Measurements from ENCODE around the gene USP12. TPM values are rescaled to one million over a fixed set of nuclear protein-coding genes. Genes with fewer than 3 reads are reported as not detected.
A peak's percentile ranks its signal among the peaks of the same experiment; 100 is the strongest.

USP12 gene
- total and polyA plus RNA-seq, 3 experiments from 2014 or later, result 14.5 to 73.2 (median 72.1) TPM

DNA sequence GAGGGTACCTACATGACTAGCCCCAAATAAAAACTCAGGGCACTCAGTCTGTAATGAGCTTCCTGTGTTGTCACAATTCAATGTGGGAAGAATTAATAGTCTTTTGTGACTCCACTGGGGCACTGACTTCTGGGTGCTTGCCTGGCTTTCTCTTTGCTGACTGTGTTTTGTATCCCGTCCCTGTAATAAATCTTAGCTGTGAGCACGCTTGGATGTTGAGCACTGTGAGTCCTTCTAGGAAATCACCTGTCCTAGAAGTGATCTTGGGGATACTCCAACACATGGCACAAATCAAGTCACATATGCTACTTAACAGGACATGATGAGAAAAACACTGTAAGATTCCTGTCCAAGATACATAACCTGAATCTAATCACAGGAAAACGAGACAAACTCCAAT lies 83.0 kb downstream of the USP12 start:
- H3K27ac Mint-ChIP-seq, result no peak overlapping the region
- POLR2A ChIA-PET, result no interaction called here

DNA sequence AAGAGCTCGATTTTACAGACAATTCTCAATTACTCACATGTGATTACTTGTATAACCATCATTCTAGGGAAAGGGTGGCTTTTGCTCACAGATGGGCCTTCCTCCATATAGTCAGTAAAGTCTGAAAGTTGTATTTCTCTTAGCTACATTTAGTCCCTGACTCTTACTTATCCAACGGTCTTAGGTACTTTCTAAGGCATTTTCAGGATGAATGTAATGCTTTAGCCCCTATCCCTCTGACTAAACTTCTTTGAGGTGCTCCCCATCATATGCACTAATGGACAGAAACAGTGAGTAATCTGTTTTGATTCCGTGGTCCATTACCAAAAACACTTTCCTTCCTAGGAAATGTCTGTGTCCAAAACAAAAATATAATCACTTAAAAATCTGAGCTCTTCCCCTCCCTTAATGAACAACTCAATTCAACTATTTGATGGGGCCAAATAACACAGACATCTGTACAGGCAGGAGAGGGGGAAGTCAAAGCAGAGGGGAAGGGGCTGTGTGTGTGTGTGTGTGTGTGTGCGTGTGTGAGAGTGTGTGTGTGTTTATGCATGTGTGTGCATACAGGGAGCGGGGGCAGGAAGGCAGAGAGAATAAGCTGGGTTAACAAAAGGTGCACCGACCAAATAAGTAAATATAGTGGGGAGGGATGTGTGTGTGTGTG lies 84.9 kb downstream of the USP12 start:
- H3K27me3 Mint-ChIP-seq, result no peaks in the 10 kb centered on the region
- peaks cover 6% of the 10 kb centered on the region for H3K36me3 ChIP-seq (ENCODE audit: insufficient read depth, low read length)
- H3K4me3 Mint-ChIP-seq, result no peak overlapping the region
- H3K4me1 Mint-ChIP-seq, result peaks cover 6 to 16% (median 7%) of the 10 kb centered on the region in 3 donors
- DNase-seq, result no peak
- no peak overlapping the region for H3K4me3 ChIP-seq (ENCODE audit: low read length)
- H3K9me3 Mint-ChIP-seq, result no peaks in the 10 kb centered on the region
- H3K9me3 ChIP-seq (ENCODE audit: low read length), result no peaks in the 10 kb centered on the region
- H3K27ac ChIP-seq (ENCODE audit: low read depth, low read length), result no peak overlapping the region
- H3K27ac Mint-ChIP-seq, result no peak overlapping the region
- H3K27me3 ChIP-seq (ENCODE audit: insufficient read depth, low read length, poor library complexity, severe bottlenecking), result no peaks in the 10 kb centered on the region
- H3K4me1 ChIP-seq (ENCODE audit: insufficient read depth, low read length), result no peaks in the 10 kb centered on the region
- ChIA-PET CTCF (interaction anchor here (1.1 kb wide), 1 partner anchor 275 kb away, joined by 3 read pairs; no protein-coding TSS in a partner anchor), POLR2A (no interaction called here)
- H3K36me3 Mint-ChIP-seq, result peaks cover 2 to 64% (median 21%) of the 10 kb centered on the region in 3 donors

More for the DNA sequence above, 83.0 kb downstream of the USP12 start:
- DNase-seq, result no peak
- Mint-ChIP-seq H3K36me3 (peaks cover 9 to 68% (median 30%) of the 10 kb centered on the region in 3 donors), H3K27me3 (no peaks in the 10 kb centered on the region), H3K4me3 (no peak overlapping the region), H3K9me3 (no peaks in the 10 kb centered on the region), H3K4me1 (peaks cover under 1 to 4% (median 1%) of the 10 kb centered on the region in 3 donors)
- CTCF ChIA-PET, result no interaction called here
- H3K4me1 ChIP-seq (ENCODE audit: insufficient read depth, low read length), result no peaks in the 10 kb centered on the region
- peaks cover 6% of the 10 kb centered on the region for H3K36me3 ChIP-seq (ENCODE audit: insufficient read depth, low read length)
- no peak overlapping the region for H3K4me3 ChIP-seq (ENCODE audit: low read length)
- no peak overlapping the region for H3K27ac ChIP-seq (ENCODE audit: low read depth, low read length)
- no peaks in the 10 kb centered on the region for H3K9me3 ChIP-seq (ENCODE audit: low read length)
- H3K27me3 ChIP-seq (ENCODE audit: insufficient read depth, low read length, poor library complexity, severe bottlenecking), result no peaks in the 10 kb centered on the region

- Histone ChIP-seq H3K36me3 (ENCODE audit: insufficient read depth, low read length) (no peaks in the 10 kb centered on the region), H3K4me3 (ENCODE audit: low read length) (no peak overlapping the region), H3K27me3 (ENCODE audit: insufficient read depth, low read length, poor library complexity, severe bottlenecking) (no peaks in the 10 kb centered on the region), H3K27ac (ENCODE audit: low read depth, low read length) (no peak overlapping the region), H3K9me3 (ENCODE audit: low read length) (no peaks in the 10 kb centered on the region), H3K4me1 (ENCODE audit: insufficient read depth, low read length) (no peaks in the 10 kb centered on the region)
- no peaks in the 10 kb centered on the region for H3K9me3 Mint-ChIP-seq
- H3K27ac Mint-ChIP-seq, result peak overlapping the region in 3 of 8 donors; percentile 22 to 46 (median 29)
- H3K4me1 Mint-ChIP-seq, result peaks cover 16 to 37% (median 25%) of the 10 kb centered on the region in 3 donors
- POLR2A ChIA-PET, result no interaction called here
- H3K27me3 Mint-ChIP-seq, result no peaks in the 10 kb centered on the region
- no peak overlapping the region for H3K4me3 Mint-ChIP-seq
- DNase-seq, result no peak
- CTCF ChIA-PET, result no interaction called here
- peaks cover 8 to 52% (median 20%) of the 10 kb centered on the region in 3 donors for H3K36me3 Mint-ChIP-seq
These were observed 88.4 kb downstream of the USP12 start for GRCh38 chr13:27083183-27083582.

GRCh38 chr13:27081893-27082679 lies 89.5 kb downstream of the USP12 start:
- H3K27me3 Mint-ChIP-seq, result no peaks in the 10 kb centered on the region
- Histone ChIP-seq H3K9me3 (ENCODE audit: low read length) (no peaks in the 10 kb centered on the region), H3K27ac (ENCODE audit: low read depth, low read length) (no peak overlapping the region), H3K27me3 (ENCODE audit: insufficient read depth, low read length, poor library complexity, severe bottlenecking) (no peaks in the 10 kb centered on the region), H3K4me1 (ENCODE audit: insufficient read depth, low read length) (no peaks in the 10 kb centered on the region), H3K36me3 (ENCODE audit: insufficient read depth, low read length) (no peaks in the 10 kb centered on the region), H3K4me3 (ENCODE audit: low read length) (no peak overlapping the region)
- no peak overlapping the region for H3K4me3 Mint-ChIP-seq
- peaks cover 8 to 44% (median 17%) of the 10 kb centered on the region in 3 donors for H3K36me3 Mint-ChIP-seq
- DNase-seq, result no peak
- H3K27ac Mint-ChIP-seq, result peak overlapping the region in 5 of 8 donors; percentile 7 to 71 (median 58)
- CTCF ChIA-PET, result interaction anchor here (0.9 to 1.2 kb wide), 2 partner anchors 97 to 188 kb away, joined by 3 read pairs; partner anchors contain the start of gene RASL11A
- peaks cover 16 to 41% (median 29%) of the 10 kb centered on the region in 3 donors for H3K4me1 Mint-ChIP-seq
- no peaks in the 10 kb centered on the region for H3K9me3 Mint-ChIP-seq
- POLR2A ChIA-PET, result no interaction called here

DNA sequence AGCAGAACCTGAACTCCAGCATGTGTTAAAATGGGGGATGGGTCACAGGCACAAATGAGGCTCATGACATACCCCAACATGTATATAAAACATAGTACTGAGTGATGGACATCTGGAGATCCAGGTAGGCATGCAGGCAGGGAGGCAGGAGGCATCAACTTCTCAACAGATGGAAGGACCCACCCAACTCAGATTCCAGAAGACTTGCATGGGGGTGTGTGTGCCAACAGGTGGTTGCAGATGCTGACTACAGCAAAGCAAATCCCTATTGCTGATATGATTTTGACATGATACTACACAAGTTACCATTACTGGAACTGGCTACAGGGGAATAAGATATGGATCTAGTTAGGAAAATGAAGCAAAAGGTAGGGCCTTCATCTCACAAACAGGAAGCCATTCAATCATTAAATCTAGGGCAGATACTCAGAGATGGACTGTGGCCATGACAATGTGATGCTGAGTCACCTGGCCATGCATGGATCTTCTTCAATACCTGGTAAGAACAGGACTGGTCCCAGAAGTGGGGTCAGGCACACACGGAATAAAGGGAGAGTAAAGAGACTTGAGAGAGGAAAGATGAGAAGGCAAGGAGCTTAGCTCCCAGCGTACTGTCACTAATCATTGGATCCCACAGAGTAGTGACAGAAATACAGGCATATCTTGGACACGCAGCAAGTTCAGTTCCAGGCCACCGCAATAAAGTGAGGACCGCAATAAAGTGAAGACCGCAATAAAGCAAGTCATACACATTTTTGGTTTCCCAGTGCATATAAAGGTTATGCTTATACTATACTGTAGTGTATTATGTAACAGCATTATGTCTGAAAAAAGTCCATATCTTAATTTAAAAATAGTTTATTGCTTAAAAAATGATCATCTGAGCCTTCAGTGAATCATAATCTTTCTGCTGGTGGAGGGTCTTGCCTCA lies 91.3 kb downstream of the USP12 start:
- no peak overlapping the region for H3K4me3 ChIP-seq (ENCODE audit: low read length)
- POLR2A ChIA-PET, result no interaction called here
- CTCF ChIA-PET, result no interaction called here
- no peaks in the 10 kb centered on the region for H3K36me3 ChIP-seq (ENCODE audit: insufficient read depth, low read length)
- no peaks in the 10 kb centered on the region for H3K4me1 ChIP-seq (ENCODE audit: insufficient read depth, low read length)
- H3K27ac ChIP-seq (ENCODE audit: low read depth, low read length), result no peak overlapping the region
- H3K27ac Mint-ChIP-seq, result peak overlapping the region in 5 of 8 donors; percentile 3 to 82 (median 16)
- peaks cover 16 to 44% (median 31%) of the 10 kb centered on the region in 3 donors for H3K4me1 Mint-ChIP-seq
- peak overlapping the region in 1 of 7 donors; percentile 27 for H3K4me3 Mint-ChIP-seq
- no peak for DNase-seq
- H3K9me3 Mint-ChIP-seq, result no peaks in the 10 kb centered on the region
- peaks cover 8 to 37% (median 16%) of the 10 kb centered on the region in 3 donors for H3K36me3 Mint-ChIP-seq
- no peaks in the 10 kb centered on the region for H3K9me3 ChIP-seq (ENCODE audit: low read length)
- H3K27me3 Mint-ChIP-seq, result no peaks in the 10 kb centered on the region
- no peaks in the 10 kb centered on the region for H3K27me3 ChIP-seq (ENCODE audit: insufficient read depth, low read length, poor library complexity, severe bottlenecking)

DNA sequence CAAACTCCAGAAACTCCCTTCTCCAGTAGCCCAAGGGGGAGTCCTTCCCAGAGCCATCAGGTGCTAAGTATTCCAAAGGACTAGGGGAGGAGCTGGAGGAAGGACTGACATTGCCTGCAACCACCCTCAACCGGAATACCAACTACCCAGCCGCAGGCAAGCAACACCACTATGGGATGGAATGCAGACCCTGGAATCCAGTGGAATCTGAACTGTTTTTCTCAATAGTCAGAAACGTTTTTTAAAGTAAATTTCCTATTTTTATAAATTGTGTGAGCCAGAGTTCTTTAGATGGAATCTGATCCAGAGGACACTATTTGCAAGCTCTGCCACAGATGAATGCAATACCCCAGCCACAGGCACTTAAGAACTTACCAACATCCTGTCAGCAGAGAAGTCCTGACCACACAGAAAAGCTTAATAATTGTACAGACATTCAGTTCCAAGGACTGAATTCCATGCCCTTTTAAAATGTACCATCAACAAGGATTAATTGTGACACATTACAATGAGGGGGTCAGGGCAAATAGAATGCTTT lies 92.1 kb downstream of the USP12 start:
- Mint-ChIP-seq H3K4me1 (peaks cover 16 to 40% (median 31%) of the 10 kb centered on the region in 3 donors), H3K27ac (peak overlapping the region in 3 of 8 donors; percentile 0 to 39 (median 3)), H3K9me3 (no peaks in the 10 kb centered on the region), H3K4me3 (no peak overlapping the region), H3K27me3 (no peaks in the 10 kb centered on the region), H3K36me3 (peaks cover 11 to 39% (median 19%) of the 10 kb centered on the region in 3 donors)
- DNase-seq, result no peak
- ChIA-PET POLR2A (no interaction called here), CTCF (no interaction called here)
- Histone ChIP-seq H3K9me3 (ENCODE audit: low read length) (no peaks in the 10 kb centered on the region), H3K27ac (ENCODE audit: low read depth, low read length) (no peak overlapping the region), H3K4me1 (ENCODE audit: insufficient read depth, low read length) (no peaks in the 10 kb centered on the region), H3K4me3 (ENCODE audit: low read length) (no peak overlapping the region), H3K27me3 (ENCODE audit: insufficient read depth, low read length, poor library complexity, severe bottlenecking) (no peaks in the 10 kb centered on the region), H3K36me3 (ENCODE audit: insufficient read depth, low read length) (no peaks in the 10 kb centered on the region)

- H3K4me1 Mint-ChIP-seq, result peaks cover 10 to 32% (median 31%) of the 10 kb centered on the region in 3 donors
- no peaks in the 10 kb centered on the region for H3K27me3 Mint-ChIP-seq
- no peak for DNase-seq
- CTCF ChIA-PET, result no interaction called here
- peak overlapping the region in 1 of 8 donors; percentile 14 for H3K27ac Mint-ChIP-seq
- no peak overlapping the region for H3K4me3 Mint-ChIP-seq
- H3K27me3 ChIP-seq (ENCODE audit: insufficient read depth, low read length, poor library complexity, severe bottlenecking), result no peaks in the 10 kb centered on the region
- H3K27ac ChIP-seq (ENCODE audit: low read depth, low read length), result no peak overlapping the region
- no peak overlapping the region for H3K4me3 ChIP-seq (ENCODE audit: low read length)
- H3K36me3 Mint-ChIP-seq, result peaks cover 23 to 48% (median 24%) of the 10 kb centered on the region in 3 donors
- H3K4me1 ChIP-seq (ENCODE audit: insufficient read depth, low read length), result no peaks in the 10 kb centered on the region
- H3K36me3 ChIP-seq (ENCODE audit: insufficient read depth, low read length), result peaks cover 10% of the 10 kb centered on the region
- no peaks in the 10 kb centered on the region for H3K9me3 Mint-ChIP-seq
- POLR2A ChIA-PET, result no interaction called here
- no peaks in the 10 kb centered on the region for H3K9me3 ChIP-seq (ENCODE audit: low read length)
These were observed 94.2 kb downstream of the USP12 start for GRCh38 chr13:27077451-27077850.
